Type B pancreatic cell (in vitro differentiated cells): ENCODE measurements around the gene ANO10. TPM values are rescaled to one million over a fixed set of nuclear protein-coding genes. Genes with fewer than 3 reads are reported as not detected.

Experiments used
- DNase-seq: peaks from one replicate; pipeline ENCODE4 v3.0.0; 2021; ENCODE audit warnings: mixed read lengths; ENCODE audit not compliant: unreplicated experiment; ENCODE audit errors: extremely low spot score
- H3K27ac Mint-ChIP-seq: 2 replicates; pipeline ENCODE4 v1.8.0; 2021; ENCODE audit warnings: mild to moderate bottlenecking, mixed read lengths
- H3K27me3 Mint-ChIP-seq: 2 replicates; pipeline ENCODE4 v1.8.0; 2021; ENCODE audit warnings: mixed read lengths
- H3K36me3 Mint-ChIP-seq: 2 replicates; pipeline ENCODE4 v1.8.0; 2021; ENCODE audit warnings: mixed read lengths
- H3K4me1 Mint-ChIP-seq: one replicate; pipeline ENCODE4 v1.8.0; 2021; ENCODE audit warnings: mixed read lengths; ENCODE audit not compliant: unreplicated experiment
- H3K4me3 Mint-ChIP-seq: 2 replicates; pipeline ENCODE4 v1.8.0; 2021; ENCODE audit warnings: mild to moderate bottlenecking, mixed read lengths
- H3K9me3 Mint-ChIP-seq: 2 replicates; pipeline ENCODE4 v1.8.0; 2021; ENCODE audit warnings: mixed read lengths
- total RNA-seq: library from RNA; stranded (reverse); gene quantifications from 2 replicates; pipeline ENCODE4 v1.2.1, GENCODE V29; 2021; ENCODE audit warnings: low replicate concordance
- TF ChIP-seq, protein P1 (sequence below): fragments of 200-600 bp; sonication (generic); conservative IDR thresholded peaks from 2 replicates; pipeline ENCODE4 v1.5.0; 2021; ENCODE audit warnings: antibody characterized with exemption, mild to moderate bottlenecking

The ANO10 gene
- total RNA-seq, 1 donor from 2014 or later: 32.5 TPM

DNA sequence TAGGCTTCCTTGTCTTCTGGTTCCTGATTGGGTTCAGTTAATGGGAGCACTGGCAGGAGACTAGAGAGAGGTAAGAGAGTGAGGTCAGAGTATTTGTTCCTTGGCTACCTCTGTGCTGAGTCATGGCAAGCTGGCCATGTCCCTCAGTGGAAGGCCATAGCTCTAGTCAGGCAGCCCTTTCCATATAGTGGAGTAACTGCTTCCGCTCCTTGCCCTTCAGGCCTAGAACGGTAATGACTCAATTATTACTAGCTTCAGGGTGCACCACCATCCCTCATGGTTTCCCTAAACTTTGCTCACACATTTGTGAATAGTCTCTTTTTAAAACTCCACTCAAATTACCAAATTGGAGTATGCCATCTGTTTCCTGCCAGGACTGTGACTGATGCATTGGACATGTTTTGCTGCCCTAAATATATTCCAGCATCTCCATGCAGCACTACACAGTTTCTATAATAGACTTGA, 10.5 kb upstream of the ANO10 start:
- peaks cover 7% of the 10 kb centered on the region for H3K4me1 Mint-ChIP-seq
- H3K27ac Mint-ChIP-seq: no peak overlapping the region
- no peaks in the 10 kb centered on the region for H3K36me3 Mint-ChIP-seq
- DNase-seq: no peak
- no peak overlapping the region for H3K4me3 Mint-ChIP-seq
- no peaks in the 10 kb centered on the region for H3K9me3 Mint-ChIP-seq
- TF ChIP-seq, protein P1, sequence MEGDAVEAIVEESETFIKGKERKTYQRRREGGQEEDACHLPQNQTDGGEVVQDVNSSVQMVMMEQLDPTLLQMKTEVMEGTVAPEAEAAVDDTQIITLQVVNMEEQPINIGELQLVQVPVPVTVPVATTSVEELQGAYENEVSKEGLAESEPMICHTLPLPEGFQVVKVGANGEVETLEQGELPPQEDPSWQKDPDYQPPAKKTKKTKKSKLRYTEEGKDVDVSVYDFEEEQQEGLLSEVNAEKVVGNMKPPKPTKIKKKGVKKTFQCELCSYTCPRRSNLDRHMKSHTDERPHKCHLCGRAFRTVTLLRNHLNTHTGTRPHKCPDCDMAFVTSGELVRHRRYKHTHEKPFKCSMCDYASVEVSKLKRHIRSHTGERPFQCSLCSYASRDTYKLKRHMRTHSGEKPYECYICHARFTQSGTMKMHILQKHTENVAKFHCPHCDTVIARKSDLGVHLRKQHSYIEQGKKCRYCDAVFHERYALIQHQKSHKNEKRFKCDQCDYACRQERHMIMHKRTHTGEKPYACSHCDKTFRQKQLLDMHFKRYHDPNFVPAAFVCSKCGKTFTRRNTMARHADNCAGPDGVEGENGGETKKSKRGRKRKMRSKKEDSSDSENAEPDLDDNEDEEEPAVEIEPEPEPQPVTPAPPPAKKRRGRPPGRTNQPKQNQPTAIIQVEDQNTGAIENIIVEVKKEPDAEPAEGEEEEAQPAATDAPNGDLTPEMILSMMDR: no peak
- no peaks in the 10 kb centered on the region for H3K27me3 Mint-ChIP-seq

DNA sequence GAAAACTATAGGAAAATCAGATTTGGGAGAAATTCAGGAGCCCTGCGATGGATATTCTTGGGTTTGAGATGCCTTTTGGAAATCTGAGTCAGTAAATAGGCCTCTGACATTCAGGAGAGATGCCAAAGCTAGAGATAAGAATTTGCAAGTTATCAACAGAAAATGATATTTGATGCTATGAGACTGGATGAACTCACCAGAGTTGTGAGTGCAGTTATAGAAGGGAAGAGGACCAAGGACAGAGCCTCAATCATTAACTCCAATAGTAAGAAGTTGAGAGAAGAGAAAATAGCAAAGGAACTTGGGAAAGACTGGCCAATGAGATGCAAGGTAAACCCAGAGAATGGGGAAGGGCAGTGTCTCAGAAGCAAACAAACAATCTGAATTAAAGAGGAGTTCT, 7.9 kb upstream of the ANO10 start:
- H3K9me3 Mint-ChIP-seq: no peaks in the 10 kb centered on the region
- H3K4me1 Mint-ChIP-seq: no peaks in the 10 kb centered on the region
- TF ChIP-seq, protein P1: no peak
- no peak overlapping the region for H3K27ac Mint-ChIP-seq
- no peak for DNase-seq
- no peaks in the 10 kb centered on the region for H3K27me3 Mint-ChIP-seq
- H3K36me3 Mint-ChIP-seq: no peaks in the 10 kb centered on the region
- H3K4me3 Mint-ChIP-seq: no peak overlapping the region

DNA sequence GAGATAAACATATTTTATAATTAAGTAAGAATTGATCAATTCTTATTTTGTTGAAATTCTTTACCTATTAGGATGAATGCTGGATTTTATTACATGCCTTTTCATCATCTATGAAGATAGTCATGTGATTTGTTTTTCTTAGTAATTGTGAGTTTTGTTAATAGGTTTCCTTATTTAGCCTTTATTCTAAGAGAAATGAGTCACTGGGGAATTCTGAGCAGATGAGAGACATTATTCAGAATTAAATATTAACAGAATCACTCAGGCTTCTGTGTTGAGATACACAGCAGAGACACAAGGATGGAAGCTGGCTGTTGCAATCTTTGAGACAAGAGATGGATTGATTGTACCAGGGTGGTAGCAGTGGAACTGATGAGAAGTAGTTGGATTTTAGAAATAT, 7.4 kb upstream of the ANO10 start:
- H3K4me3 Mint-ChIP-seq: no peak overlapping the region
- H3K27ac Mint-ChIP-seq: no peak overlapping the region
- no peaks in the 10 kb centered on the region for H3K36me3 Mint-ChIP-seq
- no peaks in the 10 kb centered on the region for H3K27me3 Mint-ChIP-seq
- DNase-seq: no peak
- no peaks in the 10 kb centered on the region for H3K4me1 Mint-ChIP-seq
- no peaks in the 10 kb centered on the region for H3K9me3 Mint-ChIP-seq
- TF ChIP-seq, protein P1: no peak

DNA sequence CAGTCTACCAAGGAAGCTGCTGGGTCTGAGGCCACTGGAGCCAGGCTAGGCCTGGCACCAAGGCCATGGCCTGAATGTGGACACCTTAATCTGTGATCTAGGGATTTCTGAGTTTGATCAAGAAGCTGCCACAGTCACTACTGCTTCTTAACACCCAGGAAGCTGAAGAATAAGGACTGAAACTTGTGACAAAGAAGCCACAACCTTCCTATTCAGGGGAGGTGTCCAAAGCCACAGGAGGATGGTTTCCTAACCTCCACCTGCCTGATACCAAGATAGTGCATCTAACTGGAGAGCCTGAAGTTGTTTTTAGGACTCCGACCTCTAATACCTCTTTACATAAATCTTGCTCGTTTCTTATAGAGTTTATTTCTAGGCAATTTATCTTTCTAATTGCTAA, 5.5 kb upstream of the ANO10 start:
- no peaks in the 10 kb centered on the region for H3K9me3 Mint-ChIP-seq
- H3K27ac Mint-ChIP-seq: no peak overlapping the region
- no peak for DNase-seq
- no peaks in the 10 kb centered on the region for H3K27me3 Mint-ChIP-seq
- no peak overlapping the region for H3K4me3 Mint-ChIP-seq
- TF ChIP-seq, protein P1: no peak
- no peaks in the 10 kb centered on the region for H3K36me3 Mint-ChIP-seq
- H3K4me1 Mint-ChIP-seq: no peaks in the 10 kb centered on the region

DNA sequence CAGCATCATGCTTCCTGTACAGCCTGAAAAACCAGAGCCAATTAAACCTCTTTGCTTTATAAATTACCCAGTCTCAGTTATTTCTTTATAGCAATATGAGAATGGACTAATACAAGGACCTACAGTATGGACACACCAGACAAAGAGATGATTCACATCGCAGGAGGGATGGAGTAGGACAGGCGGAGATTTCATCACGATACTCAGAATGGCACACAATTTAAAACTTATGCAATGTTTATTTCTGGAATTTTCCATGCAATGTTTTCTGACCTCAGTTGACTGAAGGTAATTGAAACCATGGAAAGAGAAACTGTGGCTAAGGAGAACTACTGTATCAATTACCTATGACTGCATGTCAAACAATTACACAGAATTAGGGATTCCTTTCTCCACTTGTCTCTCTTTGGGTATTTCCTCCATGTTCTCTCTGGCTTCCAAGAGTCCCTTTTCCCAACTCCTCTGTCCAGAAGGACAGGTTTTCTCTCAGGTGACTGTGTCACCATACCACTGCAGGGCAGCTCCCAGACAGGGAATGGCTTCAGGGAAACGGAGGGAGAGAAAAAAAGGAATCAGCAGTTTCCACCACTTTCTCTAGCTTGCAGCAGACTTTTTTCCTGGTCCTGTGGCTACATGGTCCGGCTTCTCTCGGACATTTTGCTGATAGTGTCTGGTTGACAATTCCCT, 3.0 kb upstream of the ANO10 start:
- Mint-ChIP-seq H3K4me1 (peaks cover 6% of the 10 kb centered on the region), H3K9me3 (no peaks in the 10 kb centered on the region), H3K36me3 (no peaks in the 10 kb centered on the region), H3K27ac (no peak overlapping the region), H3K27me3 (no peaks in the 10 kb centered on the region), H3K4me3 (no peak overlapping the region)
- TF ChIP-seq, protein P1: no peak
- DNase-seq: no peak
